GM12878 (cell line): ENCODE measurements around the gene CBR4. TPM values are rescaled to one million over a fixed set of nuclear protein-coding genes. Genes with fewer than 3 reads are reported as not detected.

Experiments used
- ATAC-seq: fragments of 200-7000 bp; cut with Tn5 transposase; 3 replicates; pipeline ENCODE4 v1.9.1; 2020; ENCODE audit warnings: mild to moderate bottlenecking, moderate library complexity
- BruUV-seq: library from RNA; stranded (reverse); fragments of 400-500 nt; replicated peaks from 2 replicates; lab custom pipeline; 2021; lab: Mats Ljungman, UMichigan
- CTCF ChIA-PET: fragments of 300-600 bp; sonication (Branson Sonifier 250); formaldehyde crosslinking; extraction: SDS; loops from one replicate; lab custom pipeline; 2021; ENCODE audit warnings: inconsistent platforms; lab: Yijun Ruan, JAX
- POLR2A ChIA-PET: fragments of 350-600 bp; formaldehyde crosslinking; extraction: SDS; loops from one replicate; lab custom pipeline; 2021; ENCODE audit warnings: inconsistent platforms; lab: Charles Lee
- RAD21 ChIA-PET: fragments of 300-600 bp; sonication (Branson Sonifier 250); formaldehyde crosslinking; loops from one replicate; lab custom pipeline; 2023; ENCODE audit warnings: antibody characterized with exemption; ENCODE audit not compliant: unreplicated experiment; lab: Charles Lee
- SMC1A ChIA-PET: fragments of 300-600 bp; sonication (Branson Sonifier 250); formaldehyde crosslinking; loops from one replicate; lab custom pipeline; 2023; ENCODE audit not compliant: unreplicated experiment, uncharacterized antibody; lab: Charles Lee
- DNase-seq: peaks from one replicate; pipeline ENCODE4 v3.0.0-alpha.2; 2011; ENCODE audit warnings: low read depth, low spot score
- FAIRE-seq: peaks from 3 replicates; lab custom pipeline; 2011; peaks lifted over from hg19 to GRCh38; lab: Jason Lieb, UNC
- H2AFZ ChIP-seq: 2 replicates; pipeline ENCODE4 v1.6.0; 2011; ENCODE audit warnings: low read depth, low read length, control low read depth; ENCODE audit not compliant: control insufficient read depth
- H3K27ac ChIP-seq: 2 replicates; pipeline ENCODE4 v1.5.1; 2011; ENCODE audit warnings: control low read depth; ENCODE audit not compliant: control insufficient read depth, insufficient read depth
- H3K27me3 ChIP-seq, 2 experiments: replicated peaks in 1 of 2; 2 replicates each; pipeline versions ENCODE4 v1.6.0 to v1.6.1; 2011; ENCODE audit warnings: low read length in 1 of 2; ENCODE audit not compliant: control insufficient read depth in 2 of 2, insufficient read depth in 2 of 2
- H3K36me3 ChIP-seq, 2 experiments: 2 replicates each; pipeline ENCODE4 v1.5.1; 2011; ENCODE audit warnings: low read length in 1 of 2; ENCODE audit not compliant: control insufficient read depth in 2 of 2, insufficient read depth in 2 of 2
- H3K4me1 ChIP-seq: 2 replicates; pipeline ENCODE4 v1.6.1; 2011; ENCODE audit warnings: mild to moderate bottlenecking, low read length, moderate library complexity, mixed read lengths; ENCODE audit not compliant: control insufficient read depth, insufficient read depth
- H3K4me2 ChIP-seq: 2 replicates; pipeline ENCODE4 v1.6.0; 2011; ENCODE audit warnings: control low read depth; ENCODE audit not compliant: control insufficient read depth, insufficient read depth
- H3K4me3 ChIP-seq: fragments of 200-600 bp; sonication (generic); 2 replicates; pipeline ENCODE4 v1.5.1; 2016
- H3K79me2 ChIP-seq: 2 replicates; pipeline ENCODE4 v1.6.0; 2011; ENCODE audit warnings: low read length; ENCODE audit not compliant: control insufficient read depth, insufficient read depth
- H3K9ac ChIP-seq: 2 replicates; pipeline ENCODE4 v1.8.0; 2011; ENCODE audit warnings: low read length, control low read depth, mixed read lengths; ENCODE audit not compliant: control insufficient read depth, insufficient read depth
- H3K9me3 ChIP-seq: replicated peaks from 3 replicates; pipeline ENCODE4 v1.5.1; 2011; ENCODE audit warnings: mild to moderate bottlenecking, low read length; ENCODE audit not compliant: control insufficient read depth, insufficient read depth
- H4K20me1 ChIP-seq: 2 replicates; pipeline ENCODE4 v1.6.0; 2011; ENCODE audit not compliant: control insufficient read depth, insufficient read depth
- ASH2L ChIP-seq: fragments of 300-600, 200-600 bp; sonication (generic); IDR thresholded peaks from 2 replicates; pipeline ENCODE4 v1.6.1; 2017; ENCODE audit warnings: low read depth, mild to moderate bottlenecking, borderline replicate concordance
- EED ChIP-seq: sonication (generic); IDR thresholded peaks from 2 replicates; pipeline ENCODE4 v1.6.1; 2016; ENCODE audit warnings: antibody characterized with exemption, low read depth
- GATAD2B ChIP-seq: fragments of 450-650 bp; conservative IDR thresholded peaks from 2 replicates; pipeline ENCODE4 v1.6.1; 2017; ENCODE audit warnings: low read depth, mild to moderate bottlenecking, moderate library complexity
- HDAC2 ChIP-seq: fragments of 200-600 bp; sonication (generic); IDR thresholded peaks from 2 replicates; pipeline ENCODE4 v1.6.1; 2017
- MEF2A ChIP-seq: IDR thresholded peaks from 2 replicates; pipeline ENCODE4 v1.6.1; 2011; ENCODE audit warnings: low read depth, mild to moderate bottlenecking, low read length, moderate library complexity; ENCODE audit not compliant: insufficient read depth
- NBN ChIP-seq: fragments of 450-650 bp; IDR thresholded peaks from 2 replicates; pipeline ENCODE4 v1.6.1; 2016
- PML ChIP-seq: IDR thresholded peaks from 2 replicates; pipeline ENCODE4 v1.6.1; 2012; ENCODE audit warnings: low read length, inconsistent platforms
- POLR2AphosphoS2 ChIP-seq: IDR thresholded peaks from 2 replicates; pipeline ENCODE4 v1.6.1; 2011; ENCODE audit warnings: low read depth, mild to moderate bottlenecking, low read length, improper control_type of control experiment, moderate library complexity
- RBBP5 ChIP-seq: fragments of 200-600 bp; sonication (generic); conservative IDR thresholded peaks from 2 replicates; pipeline ENCODE4 v1.6.1; 2016
- SMARCA5 ChIP-seq: fragments of 450-650 bp; IDR thresholded peaks from 2 replicates; pipeline ENCODE4 v1.6.1; 2017; ENCODE audit warnings: mild to moderate bottlenecking
- YBX1 ChIP-seq: fragments of 450-650 bp; IDR thresholded peaks from 2 replicates; pipeline ENCODE4 v1.6.1; 2016; ENCODE audit warnings: antibody characterized with exemption
- ZNF24 ChIP-seq: fragments of 450-650 bp; IDR thresholded peaks from 2 replicates; pipeline ENCODE4 v1.6.1; 2017; ENCODE audit warnings: antibody characterized with exemption, mild to moderate bottlenecking
- ZNF384 ChIP-seq: IDR thresholded peaks from 2 replicates; pipeline ENCODE4 v1.6.1; 2012; ENCODE audit warnings: low read depth, mild to moderate bottlenecking, low read length, improper control_type of control experiment, borderline replicate concordance
- ZZZ3 ChIP-seq: IDR thresholded peaks from 2 replicates; pipeline ENCODE4 v1.6.1; 2011; ENCODE audit warnings: low read depth; ENCODE audit not compliant: control insufficient read depth, insufficient read length
- WGBS: methylation state at CpG from one replicate; pipeline ENCODE4 v1.1.6; 2016; ENCODE audit warnings: low lambda C conversion rate; ENCODE audit not compliant: insufficient replicate concordance, insufficient coverage; ENCODE audit errors: missing lambda C conversion rate; 5-methylcytosine and 5-hydroxymethylcytosine counted together
- in situ Hi-C: fragments of 300-500 bp; cut with MboI; formaldehyde crosslinking; loops from 9 replicates; pipeline ENCODE4 v1.14.3; 2018; ENCODE audit warnings: mixed read lengths
- intact Hi-C: fragments of 100-400 bp; cut with micrococcal nuclease; formaldehyde crosslinking; loops from one replicate; pipeline ENCODE4 v1.14.2; 2022; ENCODE audit not compliant: unreplicated experiment
- polyA plus RNA-seq, 11 experiments: library from polyadenylated mRNA; depleted of rRNA in 4 of 11; unstranded in 6 of 11; stranded (reverse) in 5 of 11; fragments of >200 nt; fragmentation: Nextera tagmentation in 4 of 11; fragmentation: Illumina TruSeq in 1 of 11; extraction: Ambion mirVana in 4 of 11; extraction: Trizol in 1 of 11; gene quantifications; 1 replicate in 1 of 11; 2 replicates in 10 of 11; pipeline versions ENCODE4 v1.2.1 to v1.2.3, GENCODE V29; 2011 to 2016; ENCODE audit warnings: inconsistent platforms in 2 of 11, missing spikeins in 2 of 11, low read depth in 1 of 11
- total RNA-seq, 4 experiments: library from RNA; depleted of rRNA in 3 of 4; stranded (reverse); fragments of >200 nt in 3 of 4; fragmentation: Illumina TruSeq in 1 of 4; extraction: Trizol in 1 of 4; gene quantifications; 2 replicates each; pipeline versions ENCODE4 v1.2.1 to v1.2.3, GENCODE V29; 2013 to 2021
- TF ChIP-seq, protein P1 (sequence below): fragments of 450-650 bp; IDR thresholded peaks from 2 replicates; pipeline ENCODE4 v1.6.1; 2014; ENCODE audit warnings: mild to moderate bottlenecking
- TF ChIP-seq, protein P2 (sequence below): fragments of 450-650 bp; IDR thresholded peaks from 2 replicates; pipeline ENCODE4 v1.6.1; 2017; ENCODE audit warnings: mild to moderate bottlenecking, low read depth, inconsistent platforms; ENCODE audit not compliant: poor library complexity, severe bottlenecking
- TF ChIP-seq, protein P3 (sequence below): fragments of 450-650 bp; conservative IDR thresholded peaks from 2 replicates; pipeline ENCODE4 v1.6.1; 2017; ENCODE audit warnings: mild to moderate bottlenecking, moderate library complexity

The CBR4 gene
- total and polyA plus RNA-seq, 10 of the 15 experiments (the other 5 are each of a cell fraction or from before 2014, with no cell fraction given), result 17.3 to 38.8 (median 24.8) TPM

DNA sequence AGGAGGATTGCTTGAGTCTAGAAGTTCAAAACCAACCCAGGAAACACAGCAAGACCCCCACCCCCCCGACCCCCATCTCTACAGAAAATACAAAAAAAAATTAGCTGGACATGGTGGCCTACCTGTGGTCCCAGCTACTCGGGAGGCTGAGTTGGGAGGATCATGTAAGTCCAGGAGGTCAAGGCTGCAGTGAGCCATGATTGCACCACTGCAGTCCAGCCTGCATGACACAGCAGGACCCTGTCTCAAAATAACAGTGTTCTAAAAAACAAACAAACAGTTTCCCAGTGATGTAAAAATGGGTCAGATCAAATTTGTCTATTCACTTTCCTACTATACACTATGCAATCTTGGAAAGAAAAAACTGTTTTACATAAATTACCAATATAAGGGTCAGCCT, 2.0 kb upstream of the CBR4 start (continued):
- TF ChIP-seq EED (no peak), YBX1 (no peak), SMARCA5 (no peak), ZNF384 (no peak), HDAC2 (no peak), PML (no peak), NBN (no peak), RBBP5 (no peak)
- TF ChIP-seq, protein P1, sequence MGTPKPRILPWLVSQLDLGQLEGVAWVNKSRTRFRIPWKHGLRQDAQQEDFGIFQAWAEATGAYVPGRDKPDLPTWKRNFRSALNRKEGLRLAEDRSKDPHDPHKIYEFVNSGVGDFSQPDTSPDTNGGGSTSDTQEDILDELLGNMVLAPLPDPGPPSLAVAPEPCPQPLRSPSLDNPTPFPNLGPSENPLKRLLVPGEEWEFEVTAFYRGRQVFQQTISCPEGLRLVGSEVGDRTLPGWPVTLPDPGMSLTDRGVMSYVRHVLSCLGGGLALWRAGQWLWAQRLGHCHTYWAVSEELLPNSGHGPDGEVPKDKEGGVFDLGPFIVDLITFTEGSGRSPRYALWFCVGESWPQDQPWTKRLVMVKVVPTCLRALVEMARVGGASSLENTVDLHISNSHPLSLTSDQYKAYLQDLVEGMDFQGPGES, result no peak

DNA sequence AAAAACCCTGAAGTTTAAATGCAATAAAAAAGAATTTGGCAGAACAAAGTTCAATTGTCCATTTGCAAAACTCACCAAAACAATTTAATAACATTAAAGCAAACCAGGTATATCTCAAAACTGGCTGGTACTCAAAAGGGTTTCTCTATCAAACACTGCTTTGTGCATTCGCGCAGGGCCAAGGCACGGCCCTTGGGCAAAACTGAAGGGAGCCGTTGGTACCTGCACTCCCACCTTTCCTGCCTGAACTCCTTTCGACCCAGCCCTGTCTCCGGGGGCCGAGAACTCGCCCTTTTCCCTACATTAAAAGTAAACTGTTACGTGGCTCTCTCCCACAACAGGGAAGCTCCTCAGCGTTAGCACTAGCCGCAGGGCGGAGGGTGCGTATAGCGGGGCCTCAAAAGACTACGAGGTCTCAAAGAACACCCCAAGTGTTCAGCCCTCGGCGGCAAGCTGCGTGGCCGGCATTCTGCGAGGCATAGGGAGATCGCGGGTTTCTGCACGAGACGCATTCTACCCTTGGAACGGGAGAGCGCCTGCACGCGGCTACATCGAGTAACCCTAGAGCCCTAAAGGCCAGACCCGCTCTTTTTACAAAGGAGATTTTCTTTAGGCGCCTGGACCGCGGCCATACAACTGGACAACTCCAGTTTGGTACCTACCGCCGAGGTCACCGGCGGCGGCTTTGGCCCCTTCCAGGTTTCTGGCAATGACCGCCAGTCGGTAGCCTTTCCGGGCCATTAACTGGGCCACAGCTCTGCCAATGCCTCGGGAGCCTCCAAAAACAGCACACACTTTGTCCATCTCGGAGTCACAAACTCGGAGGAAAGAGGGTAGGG, 550 bp downstream of the CBR4 start:
- RAD21 ChIA-PET, result interaction anchor here (0.5 to 5.6 kb wide), 33 partner anchors 9 to 557 kb away, joined by 3 to 57 read pairs (median 4); partner anchors contain the start of gene SH3RF1
- H2AFZ ChIP-seq, result peak overlapping the region; percentile 75
- peak; percentile 68 for ATAC-seq
- peak overlapping the region; percentile 89 for H3K4me2 ChIP-seq
- no peak for FAIRE-seq
- H3K27me3 ChIP-seq, result no peaks in the 10 kb centered on the region
- TSS peak; percentile 82 for BruUV-seq
- SMC1A ChIA-PET, result interaction anchor here (0.6 to 7.7 kb wide), 21 partner anchors 11 to 482 kb away, joined by 3 to 81 read pairs (median 4); no protein-coding TSS in a partner anchor
- no peaks in the 10 kb centered on the region for H3K4me1 ChIP-seq
- peak overlapping the region; percentile 75 for H3K4me3 ChIP-seq
- DNase-seq, result no peak
- no peaks in the 10 kb centered on the region for H4K20me1 ChIP-seq
- H3K27ac ChIP-seq, result peak overlapping the region; percentile 91
- CTCF ChIA-PET, result interaction anchor here (0.6 to 6.2 kb wide), 26 partner anchors 9 to 863 kb away, joined by 3 to 31 read pairs (median 4); partner anchors contain the start of gene CLCN3
- POLR2A ChIA-PET, result interaction anchor here (0.7 to 1.6 kb wide), 25 partner anchors 13 to 791 kb away, joined by 3 to 8 read pairs (median 4); partner anchors contain the start of gene CLCN3
- peaks cover 33% of the 10 kb centered on the region for H3K79me2 ChIP-seq
- under 1% methylated on average over 44 of the region's 44 CpGs for WGBS
- in situ Hi-C loops (loop anchor here (5.0 kb wide), 2 partner anchors 87 to 478 kb away; no protein-coding TSS in a partner anchor), intact Hi-C loops (loop anchor here (5.0 to 10.0 kb wide), 4 partner anchors 425 to 822 kb away; no protein-coding TSS in a partner anchor)
- H3K36me3 ChIP-seq, result no peaks in the 10 kb centered on the region; a peak in 1 of 4 replicates
- H3K9ac ChIP-seq, result peak overlapping the region; percentile 96
- no peaks in the 10 kb centered on the region for H3K9me3 ChIP-seq
- TF ChIP-seq POLR2AphosphoS2 (peak; percentile 27; the same call in 1 of the 2 replicates), GATAD2B (peak; percentile 21; the same call in 1 of the 2 replicates), ZZZ3 (no peak), MEF2A (no peak), ZNF24 (no peak; the same call in 1 of the 2 replicates), ASH2L (no peak)
- TF ChIP-seq, protein P2, sequence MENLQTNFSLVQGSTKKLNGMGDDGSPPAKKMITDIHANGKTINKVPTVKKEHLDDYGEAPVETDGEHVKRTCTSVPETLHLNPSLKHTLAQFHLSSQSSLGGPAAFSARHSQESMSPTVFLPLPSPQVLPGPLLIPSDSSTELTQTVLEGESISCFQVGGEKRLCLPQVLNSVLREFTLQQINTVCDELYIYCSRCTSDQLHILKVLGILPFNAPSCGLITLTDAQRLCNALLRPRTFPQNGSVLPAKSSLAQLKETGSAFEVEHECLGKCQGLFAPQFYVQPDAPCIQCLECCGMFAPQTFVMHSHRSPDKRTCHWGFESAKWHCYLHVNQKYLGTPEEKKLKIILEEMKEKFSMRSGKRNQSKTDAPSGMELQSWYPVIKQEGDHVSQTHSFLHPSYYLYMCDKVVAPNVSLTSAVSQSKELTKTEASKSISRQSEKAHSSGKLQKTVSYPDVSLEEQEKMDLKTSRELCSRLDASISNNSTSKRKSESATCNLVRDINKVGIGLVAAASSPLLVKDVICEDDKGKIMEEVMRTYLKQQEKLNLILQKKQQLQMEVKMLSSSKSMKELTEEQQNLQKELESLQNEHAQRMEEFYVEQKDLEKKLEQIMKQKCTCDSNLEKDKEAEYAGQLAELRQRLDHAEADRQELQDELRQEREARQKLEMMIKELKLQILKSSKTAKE, result peak; percentile 41
- TF ChIP-seq, protein P3, sequence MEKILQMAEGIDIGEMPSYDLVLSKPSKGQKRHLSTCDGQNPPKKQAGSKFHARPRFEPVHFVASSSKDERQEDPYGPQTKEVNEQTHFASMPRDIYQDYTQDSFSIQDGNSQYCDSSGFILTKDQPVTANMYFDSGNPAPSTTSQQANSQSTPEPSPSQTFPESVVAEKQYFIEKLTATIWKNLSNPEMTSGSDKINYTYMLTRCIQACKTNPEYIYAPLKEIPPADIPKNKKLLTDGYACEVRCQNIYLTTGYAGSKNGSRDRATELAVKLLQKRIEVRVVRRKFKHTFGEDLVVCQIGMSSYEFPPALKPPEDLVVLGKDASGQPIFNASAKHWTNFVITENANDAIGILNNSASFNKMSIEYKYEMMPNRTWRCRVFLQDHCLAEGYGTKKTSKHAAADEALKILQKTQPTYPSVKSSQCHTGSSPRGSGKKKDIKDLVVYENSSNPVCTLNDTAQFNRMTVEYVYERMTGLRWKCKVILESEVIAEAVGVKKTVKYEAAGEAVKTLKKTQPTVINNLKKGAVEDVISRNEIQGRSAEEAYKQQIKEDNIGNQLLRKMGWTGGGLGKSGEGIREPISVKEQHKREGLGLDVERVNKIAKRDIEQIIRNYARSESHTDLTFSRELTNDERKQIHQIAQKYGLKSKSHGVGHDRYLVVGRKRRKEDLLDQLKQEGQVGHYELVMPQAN, result peak; percentile 70; the same call in 1 of the 2 replicates
